Measurements from ENCODE around the gene CHN2. TPM values are rescaled to one million over a fixed set of nuclear protein-coding genes. Genes with fewer than 3 reads are reported as not detected.

Gene CHN2
- total RNA-seq, 1 donor from 2014 or later, result 0.50 TPM

- no peaks in the 10 kb centered on the region for H3K9me3 Mint-ChIP-seq (ENCODE audit: low read depth)
- H3K27me3 Mint-ChIP-seq (ENCODE audit: low read depth), result no peaks in the 10 kb centered on the region
- H3K4me3 Mint-ChIP-seq (ENCODE audit: unreplicated experiment), result no peak overlapping the region
- TF ChIP-seq CTCF (IDR thresholded peaks at IDR 0.05), result no peak
- peaks cover 3% of the 10 kb centered on the region for H3K4me1 Mint-ChIP-seq (ENCODE audit: low read depth)
- H3K36me3 Mint-ChIP-seq (ENCODE audit: low read depth), result no peaks in the 10 kb centered on the region
- no peak overlapping the region for H3K27ac Mint-ChIP-seq (ENCODE audit: unreplicated experiment)
- no peak for DNase-seq (ENCODE audit: low spot score)
Measured at GRCh38 chr7:29379551-29379950, 185.0 kb downstream of the CHN2 start.

- no peak for TF ChIP-seq CTCF (IDR thresholded peaks at IDR 0.05)
- no peak for DNase-seq (ENCODE audit: low spot score)
- Mint-ChIP-seq H3K9me3 (ENCODE audit: low read depth) (no peaks in the 10 kb centered on the region), H3K27me3 (ENCODE audit: low read depth) (no peaks in the 10 kb centered on the region), H3K27ac (ENCODE audit: unreplicated experiment) (no peak overlapping the region), H3K36me3 (ENCODE audit: low read depth) (no peaks in the 10 kb centered on the region), H3K4me3 (ENCODE audit: unreplicated experiment) (no peak overlapping the region), H3K4me1 (ENCODE audit: low read depth) (no peaks in the 10 kb centered on the region)
Measured at GRCh38 chr7:29381206-29382094, 186.9 kb downstream of the CHN2 start.

- no peak for DNase-seq (ENCODE audit: low spot score)
- Mint-ChIP-seq H3K4me1 (ENCODE audit: low read depth) (no peaks in the 10 kb centered on the region), H3K4me3 (ENCODE audit: unreplicated experiment) (no peak overlapping the region), H3K27ac (ENCODE audit: unreplicated experiment) (no peak overlapping the region), H3K36me3 (ENCODE audit: low read depth) (no peaks in the 10 kb centered on the region), H3K9me3 (ENCODE audit: low read depth) (no peaks in the 10 kb centered on the region), H3K27me3 (ENCODE audit: low read depth) (no peaks in the 10 kb centered on the region)
- TF ChIP-seq CTCF (IDR thresholded peaks at IDR 0.05), result no peak
Measured at GRCh38 chr7:29384277-29384676, 189.7 kb downstream of the CHN2 start.

- H3K9me3 Mint-ChIP-seq (ENCODE audit: low read depth), result no peaks in the 10 kb centered on the region
- no peaks in the 10 kb centered on the region for H3K27me3 Mint-ChIP-seq (ENCODE audit: low read depth)
- H3K4me1 Mint-ChIP-seq (ENCODE audit: low read depth), result no peaks in the 10 kb centered on the region
- no peak overlapping the region for H3K4me3 Mint-ChIP-seq (ENCODE audit: unreplicated experiment)
- no peak for DNase-seq (ENCODE audit: low spot score)
- no peak for TF ChIP-seq CTCF (IDR thresholded peaks at IDR 0.05)
- no peak overlapping the region for H3K27ac Mint-ChIP-seq (ENCODE audit: unreplicated experiment)
- H3K36me3 Mint-ChIP-seq (ENCODE audit: low read depth), result no peaks in the 10 kb centered on the region
Measured at GRCh38 chr7:29385214-29385814, 190.7 kb downstream of the CHN2 start.

GRCh38 chr7:29386196-29386765 is 191.7 kb downstream of the CHN2 start:
- H3K9me3 Mint-ChIP-seq (ENCODE audit: low read depth), result no peaks in the 10 kb centered on the region
- no peak for DNase-seq (ENCODE audit: low spot score)
- H3K4me1 Mint-ChIP-seq (ENCODE audit: low read depth), result no peaks in the 10 kb centered on the region
- no peak overlapping the region for H3K4me3 Mint-ChIP-seq (ENCODE audit: unreplicated experiment)
- no peaks in the 10 kb centered on the region for H3K36me3 Mint-ChIP-seq (ENCODE audit: low read depth)
- TF ChIP-seq CTCF (IDR thresholded peaks at IDR 0.05), result no peak
- H3K27me3 Mint-ChIP-seq (ENCODE audit: low read depth), result no peaks in the 10 kb centered on the region
- H3K27ac Mint-ChIP-seq (ENCODE audit: unreplicated experiment), result no peak overlapping the region
